Measurements from ENCODE around the gene MEF2C.

- TF ChIP-seq CTCF (IDR thresholded peaks at IDR 0.05) (no peak), EP300 (IDR thresholded peaks at IDR 0.05; ENCODE audit: low read depth) (no peak), POLR2AphosphoS5 (IDR thresholded peaks at IDR 0.05) (no peak), POLR2A (IDR thresholded peaks at IDR 0.05) (no peak)
Observed at GRCh38 chr5:88813244-88813643, 69.7 kb downstream of the MEF2C start.
